IPS-NIHi11 (cell line): ENCODE results near the gene HAPLN1.
A peak's percentile ranks its signal among the peaks of the same experiment; 100 is the strongest.

Source experiments
- DNase-seq: peaks from one replicate; pipeline ENCODE4 v3.0.0; 2012; ENCODE audit warnings: mixed read lengths, low spot score

The HAPLN1 gene

DNA sequence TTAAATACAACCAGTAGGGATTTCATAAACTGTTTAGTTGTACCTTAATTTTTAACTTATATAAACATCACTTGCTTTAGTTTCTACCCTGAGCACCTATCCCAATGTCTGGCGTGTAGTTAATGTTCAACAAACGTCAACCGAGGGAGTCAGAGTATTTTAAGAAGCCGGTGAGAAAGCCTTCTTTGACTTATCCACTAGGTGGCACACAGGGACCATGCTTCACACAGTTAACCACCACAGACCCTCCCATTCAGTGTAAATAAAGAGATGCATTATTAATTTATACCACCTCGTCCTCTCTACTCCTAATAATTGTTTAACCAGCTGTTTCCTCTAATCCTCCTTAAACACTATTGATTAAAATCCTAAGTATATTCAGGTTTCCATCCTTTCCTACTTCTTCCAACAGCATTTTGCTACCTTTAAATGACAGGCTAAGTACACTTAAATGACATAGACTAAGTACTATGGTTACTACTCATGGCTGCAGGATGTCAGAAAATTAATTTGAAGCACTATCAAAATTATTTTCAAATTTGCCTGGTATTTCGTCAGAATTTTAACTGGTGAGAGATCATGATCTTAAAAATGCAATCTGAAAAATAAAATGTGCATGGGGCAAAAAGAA is 2.3 kb downstream of the HAPLN1 start:
- DNase-seq, result peak; percentile 67

DNA sequence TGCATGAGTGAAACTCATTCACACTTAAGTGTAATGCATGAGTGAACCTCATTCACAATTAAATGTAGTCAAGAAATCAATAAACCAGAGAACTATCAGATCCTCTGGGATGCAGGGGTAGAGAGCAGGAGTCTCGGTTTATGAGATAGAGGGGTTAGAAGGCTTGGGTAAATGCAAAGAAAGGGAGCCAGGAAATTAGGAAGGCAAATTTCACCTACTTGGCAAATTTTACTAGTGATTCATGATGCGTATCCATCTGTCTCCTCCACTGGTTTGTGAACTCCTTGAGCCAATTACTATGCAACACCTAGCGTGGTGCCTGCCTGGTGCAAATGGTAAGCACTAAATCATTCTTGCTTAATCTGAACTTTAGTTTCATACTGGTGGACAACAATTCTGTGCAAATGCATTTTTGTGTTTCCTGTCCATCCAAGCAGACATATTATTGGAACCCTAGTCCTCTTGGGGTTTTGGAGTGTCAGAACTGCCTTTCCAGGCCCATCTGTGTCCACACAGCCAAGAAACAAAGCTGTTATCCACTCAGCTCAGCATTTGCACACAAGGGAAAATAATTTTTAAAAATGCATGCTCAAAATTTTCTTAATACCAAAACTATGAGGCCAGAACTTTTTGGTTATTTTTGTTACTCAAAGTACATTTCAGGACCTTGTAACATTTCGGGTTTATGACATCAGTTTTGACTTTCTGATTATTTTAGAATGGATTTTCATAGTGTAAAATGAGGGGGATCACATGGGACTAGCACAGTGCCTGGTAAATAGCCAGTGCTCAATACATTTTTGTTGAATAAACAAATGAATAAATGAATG is 5.2 kb downstream of the HAPLN1 start:
- no peak for DNase-seq

DNA sequence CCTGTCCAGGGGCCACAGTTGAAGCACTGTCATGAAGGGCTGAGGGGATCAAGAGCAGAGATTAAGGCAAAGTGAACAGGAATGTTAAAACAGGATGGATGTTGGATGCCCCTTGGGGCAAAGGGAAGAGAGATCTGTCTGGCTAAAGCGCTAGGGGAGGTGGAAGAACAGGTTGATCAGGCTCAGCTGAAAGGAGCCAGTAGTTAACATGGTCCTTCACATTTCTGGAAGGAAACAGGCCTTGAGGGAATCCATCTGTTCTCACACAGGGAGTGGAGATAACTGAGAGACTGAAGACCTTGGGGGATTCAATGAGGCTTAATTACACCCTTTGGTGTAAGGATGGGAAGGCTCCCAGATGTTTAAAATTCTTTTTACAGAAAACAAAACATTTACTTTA is 5.8 kb downstream of the HAPLN1 start:
- DNase-seq, result peak; percentile 8

DNA sequence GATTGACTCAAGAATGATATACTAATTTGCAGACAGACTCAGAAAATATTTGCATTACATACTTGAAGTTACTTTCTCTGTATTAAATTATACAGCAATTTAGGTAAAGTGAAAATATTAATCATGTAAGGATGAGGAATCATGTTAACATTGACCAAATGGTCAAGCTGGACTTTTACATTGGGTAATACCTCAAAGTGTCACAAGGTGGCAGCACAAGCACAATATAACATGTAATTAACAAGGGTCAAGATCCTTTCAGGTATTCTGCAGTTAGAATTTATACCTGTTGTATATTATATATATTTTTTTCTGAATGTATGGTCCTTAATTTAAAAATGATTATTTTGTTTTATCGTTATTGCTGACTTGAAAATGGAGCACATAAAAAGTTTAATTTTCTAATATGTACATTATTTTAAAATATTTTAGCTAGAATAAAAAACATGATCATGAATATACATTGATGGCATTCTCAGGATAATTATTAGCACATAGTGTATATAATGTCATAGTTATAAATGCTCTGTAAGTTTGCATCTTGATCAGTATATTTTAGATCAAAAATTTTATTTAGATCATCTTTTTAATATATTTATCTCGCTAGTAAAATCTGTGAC is 8.6 kb downstream of the HAPLN1 start:
- peak; percentile 44 for DNase-seq

DNA sequence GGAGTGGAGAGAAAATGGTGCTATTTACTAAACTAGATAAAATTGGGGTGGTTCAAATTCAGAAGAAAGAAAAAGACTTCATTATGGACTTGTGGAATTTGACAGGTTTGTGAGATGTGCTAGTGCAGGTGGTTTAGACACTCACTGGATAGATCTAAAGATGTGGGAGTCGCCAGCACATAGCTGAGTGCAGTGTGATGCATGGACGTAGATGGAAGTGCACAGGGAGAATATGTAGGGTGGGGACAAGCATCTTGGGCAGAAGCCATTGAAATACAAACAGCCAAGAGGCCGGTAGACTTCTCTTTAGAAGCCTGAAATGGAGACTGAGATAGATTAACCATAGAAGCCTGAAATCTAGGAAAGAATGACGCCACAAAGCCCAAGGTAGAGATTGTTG is 10.7 kb downstream of the HAPLN1 start:
- DNase-seq, result no peak

DNA sequence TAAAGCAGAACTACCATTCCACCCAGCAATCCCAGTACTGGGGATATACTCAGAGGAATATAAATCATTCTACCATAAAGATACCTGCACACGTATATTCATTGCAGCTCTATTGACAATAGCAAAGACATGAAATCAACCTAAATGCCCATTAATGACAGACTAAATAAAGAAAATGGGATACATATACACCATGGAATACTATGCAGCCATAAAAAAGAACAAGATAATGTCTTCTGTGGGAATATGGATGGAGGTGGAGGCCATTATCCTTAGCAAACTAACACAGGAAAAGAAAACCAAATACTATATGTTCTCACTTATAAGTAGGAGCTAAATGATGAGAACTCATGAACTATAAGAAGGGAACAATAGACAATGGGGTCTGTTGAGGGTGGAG is 12.5 kb downstream of the HAPLN1 start:
- no peak for DNase-seq

DNA sequence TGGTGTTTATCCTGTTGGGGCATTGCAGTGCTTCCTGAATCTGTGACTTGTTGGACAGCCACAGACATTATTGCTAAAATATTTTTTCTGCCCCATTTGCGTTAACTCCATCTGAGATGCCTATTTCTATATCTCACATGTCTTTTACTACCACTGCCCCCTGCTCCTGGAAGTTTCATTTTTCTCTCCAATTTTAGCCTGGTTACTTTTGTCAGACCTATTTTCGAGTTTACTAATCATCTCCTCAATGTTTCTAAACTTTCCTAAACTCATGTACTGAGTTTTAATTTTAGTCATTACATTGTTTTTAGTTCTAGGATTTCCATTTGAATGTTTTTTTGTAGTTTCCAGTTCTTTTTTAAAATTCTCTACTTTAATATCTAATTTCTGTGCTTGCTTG is 17.6 kb downstream of the HAPLN1 start:
- DNase-seq, result no peak

DNA sequence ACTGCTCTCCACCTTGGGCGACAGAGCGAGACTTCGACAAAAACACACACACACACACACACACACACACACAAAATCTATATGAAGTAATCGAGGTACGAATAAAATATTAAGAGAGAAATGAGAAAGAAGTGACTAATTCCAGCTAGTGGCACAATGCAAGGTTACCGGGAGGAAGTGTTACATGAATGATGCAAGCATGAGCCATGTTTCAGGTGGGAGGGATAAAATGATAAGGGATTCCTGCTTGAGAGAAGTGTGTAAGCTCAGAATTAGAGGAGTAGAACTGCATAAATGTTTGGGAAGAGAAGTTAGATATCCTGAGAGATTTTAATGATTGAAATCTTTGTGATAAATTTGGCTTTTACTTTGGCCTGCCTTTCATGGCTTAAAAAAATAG is 18.8 kb downstream of the HAPLN1 start:
- no peak for DNase-seq

DNA sequence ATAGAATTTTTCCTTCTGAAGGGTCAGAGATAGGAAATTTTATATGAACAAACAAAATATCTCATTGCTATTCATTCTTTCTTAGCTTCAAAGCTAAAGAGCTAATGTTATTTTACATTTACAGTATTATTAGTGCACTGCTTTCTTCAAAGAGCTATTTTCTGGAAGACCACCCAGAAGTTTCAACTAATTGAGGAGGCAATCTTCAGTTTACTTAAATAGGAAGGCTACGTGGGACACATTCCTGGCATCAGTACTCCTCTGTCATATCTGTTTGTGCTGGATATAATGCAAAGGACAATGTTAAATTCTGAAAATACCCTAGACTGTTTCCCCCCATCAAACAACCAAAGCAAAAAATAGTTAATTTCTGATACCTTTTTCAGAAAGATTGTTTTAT is 30.8 kb downstream of the HAPLN1 start:
- DNase-seq, result no peak

DNA sequence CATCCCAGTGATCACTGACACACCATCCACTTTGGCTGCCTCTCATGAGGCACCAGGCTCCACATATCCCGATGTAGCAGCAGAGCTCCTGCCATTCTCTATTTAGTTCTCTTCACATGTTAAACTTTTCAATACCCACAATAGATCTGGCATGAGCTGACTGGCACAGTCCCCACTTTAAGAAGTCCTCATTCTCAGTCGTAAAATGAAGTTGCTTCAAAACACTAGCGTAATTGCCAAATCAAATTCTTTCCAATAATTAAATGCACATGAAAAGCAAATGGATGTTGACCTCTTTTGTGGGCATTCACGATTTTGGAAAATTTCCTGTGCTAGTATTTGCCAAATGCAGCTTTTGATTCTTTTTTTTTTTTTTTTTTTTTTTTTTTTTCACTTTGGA is 32.4 kb downstream of the HAPLN1 start:
- no peak for DNase-seq

DNA sequence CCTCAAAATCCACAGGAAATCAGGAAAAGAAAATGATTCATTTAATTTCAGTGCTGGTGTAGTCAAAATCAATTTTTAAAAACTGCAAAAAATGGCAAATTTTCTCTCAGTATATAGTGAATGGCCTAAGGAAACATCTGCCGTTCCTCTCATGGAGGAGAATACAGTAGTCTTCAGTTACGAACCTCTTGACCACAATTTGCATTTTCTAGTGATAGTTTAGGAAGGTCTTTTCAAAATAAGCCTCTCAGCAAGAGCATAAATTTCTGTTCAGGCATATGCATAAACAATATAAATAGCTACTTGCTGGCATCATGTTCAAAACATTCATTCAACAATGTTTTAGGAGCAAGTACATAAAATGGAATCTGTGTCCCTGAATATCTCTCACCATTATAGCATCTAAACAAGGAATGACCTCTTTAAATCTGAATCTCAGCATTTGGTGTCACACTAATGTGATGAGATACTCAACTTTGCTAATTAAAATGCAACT is 33.5 kb downstream of the HAPLN1 start:
- no peak for DNase-seq

DNA sequence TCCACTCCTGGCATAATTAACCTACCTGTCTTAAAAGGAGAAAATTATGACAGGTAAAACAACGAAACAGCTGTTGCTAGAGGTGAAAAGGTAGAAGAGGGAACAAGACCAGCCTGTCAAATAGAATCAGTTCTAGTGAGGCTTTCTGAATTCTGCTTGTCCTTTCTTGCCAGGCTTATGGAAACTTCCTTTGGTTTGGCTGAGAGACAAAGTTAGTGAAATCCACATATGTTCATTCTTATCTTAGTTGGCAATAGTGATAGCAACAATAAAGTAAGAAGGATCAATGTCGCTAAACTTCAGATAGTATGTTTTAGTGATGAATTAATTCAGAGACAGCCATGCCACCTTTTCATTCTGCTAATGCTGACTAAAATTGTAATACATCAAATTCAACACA is 34.4 kb downstream of the HAPLN1 start:
- no peak for DNase-seq

DNA sequence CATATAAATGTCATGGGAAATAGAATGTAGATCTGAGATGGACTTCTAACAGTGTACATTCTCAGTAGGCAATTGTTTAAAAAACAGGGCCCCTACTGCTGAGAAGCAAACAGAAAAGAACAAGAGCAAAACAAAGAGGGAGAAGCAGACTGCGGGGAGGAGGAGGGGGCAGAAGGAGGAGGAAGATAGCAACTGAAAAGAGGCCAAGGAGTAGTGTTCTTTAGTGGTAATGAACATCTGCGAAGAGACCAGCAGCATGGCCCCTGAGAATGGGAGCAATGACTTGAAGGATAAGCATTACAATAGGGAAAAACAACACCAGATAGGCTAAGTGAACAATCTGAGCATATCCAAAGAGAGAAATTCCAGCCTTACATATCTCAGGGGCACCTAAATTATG is 36.8 kb downstream of the HAPLN1 start:
- peak; percentile 6 for DNase-seq

DNA sequence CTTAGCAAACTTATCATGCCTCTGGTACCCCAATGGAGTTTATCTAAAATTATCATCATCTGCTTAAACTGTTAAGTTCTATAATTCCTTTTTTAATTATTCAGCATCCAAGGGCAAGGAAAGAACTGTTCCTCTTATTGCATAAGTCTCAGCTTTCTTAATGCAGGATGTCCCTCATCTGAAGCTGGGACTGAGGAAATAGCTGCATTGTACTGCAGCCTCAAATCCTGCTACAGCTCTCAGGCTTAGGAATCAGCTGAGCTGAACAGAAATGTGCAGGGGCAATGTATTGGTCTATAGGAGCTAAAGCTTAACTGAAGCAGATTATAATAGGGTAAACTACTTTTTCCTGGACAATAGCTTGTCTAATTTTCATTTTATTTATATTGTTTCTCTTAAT is 48.0 kb downstream of the HAPLN1 start:
- no peak for DNase-seq

DNA sequence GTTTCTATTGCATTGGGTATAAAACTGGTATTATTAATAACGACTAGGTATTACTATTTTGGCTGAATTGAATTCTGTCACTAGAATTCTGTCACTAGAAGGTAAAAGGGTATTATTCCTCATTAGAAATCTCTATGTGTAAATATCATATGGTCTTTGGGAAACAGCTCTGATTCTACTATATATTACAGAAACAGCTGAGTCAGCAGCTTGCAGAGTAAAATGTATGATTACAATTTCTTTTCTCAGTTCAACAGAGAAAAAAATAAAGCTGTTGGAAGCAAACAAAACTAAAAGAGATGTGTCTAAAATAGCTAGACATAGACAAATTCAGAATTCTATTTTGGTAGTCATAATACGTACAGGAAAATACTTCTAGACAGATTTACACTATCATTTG is 48.5 kb downstream of the HAPLN1 start:
- no peak for DNase-seq

DNA sequence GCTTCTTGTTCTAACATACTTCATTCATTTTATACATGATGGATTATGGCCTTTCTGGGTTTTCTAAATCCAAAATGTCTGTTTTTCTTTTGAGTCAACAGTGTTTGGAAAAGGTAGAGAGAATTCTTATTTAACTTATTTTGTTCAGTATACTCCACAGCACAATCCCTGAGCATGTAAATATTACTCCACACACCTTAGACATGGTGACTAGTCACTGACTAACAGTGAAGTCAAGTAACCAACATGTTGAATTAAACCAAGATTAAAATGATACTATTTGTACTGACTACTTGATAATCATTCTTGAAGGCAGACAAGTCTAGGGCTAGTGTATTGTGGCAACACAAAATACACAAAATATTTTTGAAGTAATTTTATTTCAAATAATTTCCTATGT is 55.0 kb downstream of the HAPLN1 start:
- DNase-seq, result no peak

DNA sequence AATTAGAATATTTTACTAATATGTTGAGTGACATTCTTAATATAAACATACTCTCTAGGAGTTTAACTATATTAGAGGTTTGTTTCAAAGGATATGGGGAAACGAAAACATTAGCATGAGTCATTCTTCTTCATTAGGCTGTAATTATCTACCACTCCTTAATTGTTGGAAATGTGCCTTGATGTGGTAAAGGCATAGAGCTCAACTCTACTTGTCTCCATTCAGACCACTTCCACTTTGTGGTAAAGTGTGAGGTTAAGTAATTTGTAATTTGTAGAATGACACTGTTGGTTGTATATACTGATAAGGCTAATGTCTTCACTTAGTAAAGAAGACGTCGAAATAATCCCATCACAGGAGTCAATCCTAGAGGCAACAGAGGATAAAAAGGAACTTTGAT is 58.1 kb downstream of the HAPLN1 start:
- no peak for DNase-seq

DNA sequence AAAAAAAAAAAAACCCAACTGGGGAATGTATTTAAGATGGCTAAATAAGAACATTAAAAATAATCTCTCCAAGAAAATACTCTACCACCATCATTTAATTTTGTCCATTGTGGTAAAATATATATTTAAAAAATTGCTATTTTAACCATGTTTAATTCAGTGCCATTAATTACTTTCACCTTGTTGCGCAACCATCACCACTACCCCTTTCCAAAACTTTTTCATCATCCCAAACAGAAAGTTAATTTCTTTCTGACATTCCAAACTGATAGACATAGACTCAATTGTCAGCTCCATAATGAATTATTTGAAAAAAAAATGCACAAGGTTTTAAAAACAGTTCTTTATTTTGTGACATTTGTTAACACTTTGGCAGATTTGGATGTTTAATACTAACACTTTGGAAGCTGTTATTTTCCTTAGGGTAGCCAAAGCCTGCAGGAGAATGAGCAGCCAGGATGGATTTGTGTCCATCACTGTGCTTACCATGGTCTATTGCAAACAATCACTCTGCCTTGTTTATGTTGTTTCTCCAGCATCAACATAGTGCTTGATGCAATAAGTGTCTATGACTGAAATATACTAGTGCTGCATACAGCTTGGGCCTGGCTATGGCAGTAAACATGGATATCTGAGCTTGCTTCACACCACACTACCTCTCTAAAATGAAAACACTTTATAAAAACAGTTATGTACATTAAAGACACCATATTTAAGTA is 62.7 kb downstream of the HAPLN1 start:
- no peak for DNase-seq

DNA sequence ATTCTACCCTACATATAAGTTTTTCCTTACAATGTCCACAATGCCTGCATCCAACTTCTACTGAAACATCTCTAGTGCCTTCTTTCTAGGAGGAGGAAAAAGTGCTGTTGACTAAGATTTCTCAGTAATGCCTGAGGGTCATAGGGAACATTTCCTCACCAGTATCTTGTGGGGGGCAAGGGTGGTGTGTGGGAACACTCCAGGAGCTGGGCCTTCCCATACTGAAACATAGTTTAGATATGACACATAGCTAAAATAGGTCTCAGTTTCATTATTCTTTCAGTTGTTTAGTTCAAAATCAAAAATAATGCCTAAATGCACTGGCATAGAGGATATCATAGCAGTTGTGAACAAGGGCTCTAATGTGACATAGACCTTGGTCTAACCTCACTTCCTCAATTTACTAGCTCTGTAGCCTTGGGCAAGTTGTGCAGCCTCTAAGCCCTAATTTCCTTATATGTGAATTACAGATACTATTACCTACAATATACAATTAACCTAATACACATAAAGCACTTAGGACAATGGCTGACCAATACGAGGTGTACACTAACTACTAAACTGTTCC is 66.1 kb downstream of the HAPLN1 start:
- no peak for DNase-seq

DNA sequence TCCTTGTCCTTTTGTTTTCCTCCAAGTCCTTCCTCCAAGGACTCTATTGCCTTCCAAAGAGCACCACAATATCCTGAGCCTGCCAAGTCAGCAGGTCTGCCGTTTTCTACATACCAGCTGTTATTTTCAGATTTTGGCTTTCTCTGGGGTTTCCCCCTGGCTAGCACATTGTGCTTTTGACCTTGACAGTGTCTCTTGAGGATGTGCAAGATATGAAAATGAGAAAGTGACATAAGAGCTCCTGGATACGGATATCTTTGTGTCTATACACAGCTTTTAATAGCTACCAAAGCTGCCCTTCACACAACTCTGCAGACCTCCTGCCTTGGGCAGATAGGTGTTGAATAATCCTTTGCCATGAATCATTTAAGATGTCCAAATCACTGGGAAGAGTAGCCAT is 67.0 kb downstream of the HAPLN1 start:
- DNase-seq, result peak; percentile 12

DNA sequence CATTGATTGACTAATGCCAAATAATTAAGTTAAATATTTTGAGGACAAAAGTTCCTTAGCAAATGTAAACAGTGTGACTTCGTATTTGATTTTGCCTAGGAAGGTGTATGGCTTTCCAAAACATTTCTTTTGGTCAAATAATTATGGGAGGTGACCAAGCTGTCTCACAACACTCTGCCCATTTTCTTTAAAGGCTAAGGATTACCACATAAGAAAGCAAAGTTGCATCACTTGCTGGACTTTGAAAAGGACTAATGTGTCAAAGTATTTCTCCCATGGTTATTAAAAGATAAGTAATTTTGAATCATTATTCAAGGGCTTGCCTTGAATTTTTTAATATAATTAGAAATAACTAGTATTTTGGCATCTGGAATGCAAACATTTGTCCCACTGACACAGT is 74.7 kb downstream of the HAPLN1 start:
- no peak for DNase-seq

DNA sequence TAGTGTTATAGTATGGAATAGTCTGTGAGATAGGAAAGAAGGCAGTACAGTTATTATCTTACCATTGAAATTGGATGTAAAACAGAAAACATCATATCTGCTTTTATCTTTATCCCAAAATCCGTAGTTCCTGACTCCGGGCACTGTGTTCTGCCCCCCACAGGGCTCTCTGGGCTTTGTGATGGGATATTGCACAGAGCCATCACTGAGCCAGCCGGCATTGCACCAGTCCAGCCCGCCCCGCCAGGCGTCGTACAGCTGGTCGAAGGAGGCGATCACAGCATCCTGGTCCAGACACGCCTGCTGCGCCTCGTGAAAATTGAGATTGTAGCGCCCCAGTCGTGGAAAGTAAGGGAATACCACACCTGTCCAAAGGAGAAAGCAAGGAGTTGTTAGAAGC is 76.4 kb downstream of the HAPLN1 start:
- no peak for DNase-seq
